H1 (cell line): Measurements from ENCODE around the gene SIMC1. TPM values are rescaled to one million over a fixed set of nuclear protein-coding genes. Genes with fewer than 3 reads are reported as not detected.

Experiments used
- CTCF ChIA-PET: fragments of 300-600 bp; sonication (Branson Sonifier 250); formaldehyde crosslinking; loops from one replicate; lab custom pipeline; 2021; ENCODE audit not compliant: partially characterized antibody; lab: Charles Lee
- POLR2A ChIA-PET: fragments of 300-600 bp; sonication (Branson Sonifier 250); formaldehyde crosslinking; loops from one replicate; lab custom pipeline; 2021; ENCODE audit warnings: inconsistent platforms; ENCODE audit not compliant: partially characterized antibody; lab: Charles Lee
- DNase-seq, 2 experiments: peaks; one replicate each; pipeline versions ENCODE4 v3.0.0 to v3.0.0-alpha.2; 2010 to 2022; ENCODE audit warnings: low spot score in 2 of 2, low read depth in 1 of 2, mixed read lengths in 1 of 2
- FAIRE-seq: peaks from 2 replicates; lab custom pipeline; 2011; peaks lifted over from hg19 to GRCh38; lab: Jason Lieb, UNC
- H2AFZ ChIP-seq: 2 replicates; pipeline ENCODE4 v1.8.1; 2012; ENCODE audit warnings: low read length, inconsistent platforms
- H2AK5ac ChIP-seq: 2 replicates; pipeline ENCODE4 v1.6.1; 2013; ENCODE audit warnings: low read depth, low read length
- H2BK120ac ChIP-seq: replicated peaks from 2 replicates; pipeline ENCODE3; 2013; ENCODE audit warnings: low read depth, low read length, inconsistent platforms
- H2BK12ac ChIP-seq: 2 replicates; pipeline ENCODE4 v1.6.1; 2013; ENCODE audit warnings: low read depth, low read length
- H2BK15ac ChIP-seq: 2 replicates; pipeline ENCODE4 v1.6.1; 2013; ENCODE audit warnings: low read length
- H2BK20ac ChIP-seq: 2 replicates; pipeline ENCODE4 v1.6.1; 2013; ENCODE audit warnings: low read length
- H2BK5ac ChIP-seq: 2 replicates; pipeline ENCODE4 v1.6.1; 2013; ENCODE audit warnings: low read depth, low read length
- H3K14ac ChIP-seq: 2 replicates; pipeline ENCODE4 v1.6.1; 2013; ENCODE audit warnings: inconsistent platforms; ENCODE audit not compliant: insufficient read length
- H3K18ac ChIP-seq: 2 replicates; pipeline ENCODE4 v1.6.1; 2013; ENCODE audit warnings: low read length; ENCODE audit errors: extremely low read depth
- H3K23ac ChIP-seq: 2 replicates; pipeline ENCODE4 v1.6.1; 2013; ENCODE audit warnings: inconsistent platforms; ENCODE audit not compliant: insufficient read length
- H3K23me2 ChIP-seq: 2 replicates; pipeline ENCODE4 v1.6.1; 2013; ENCODE audit warnings: low read depth, low read length
- H3K27ac ChIP-seq: 2 replicates; pipeline ENCODE4 v1.6.1; 2011; ENCODE audit warnings: low read depth, low read length, inconsistent platforms
- H3K27me3 ChIP-seq, 4 experiments: replicated peaks in 1 of 4; 1 replicate in 1 of 4; 2 replicates in 3 of 4; pipeline versions ENCODE4 v1.6.1 to v1.8.1; 2011 to 2013; ENCODE audit warnings: low read length in 3 of 4, mild to moderate bottlenecking in 3 of 4, inconsistent platforms in 2 of 4, mixed read lengths in 2 of 4, moderate library complexity in 1 of 4; ENCODE audit not compliant: control insufficient read depth in 3 of 4, insufficient read depth in 3 of 4; ENCODE audit errors: extremely low read depth in 1 of 4
- H3K36me3 ChIP-seq, 4 experiments: 2 replicates each; pipeline versions ENCODE4 v1.6.1 to v1.8.1; 2011 to 2013; ENCODE audit warnings: mild to moderate bottlenecking in 4 of 4, low read length in 3 of 4, moderate library complexity in 2 of 4, control low read depth in 1 of 4, inconsistent platforms in 1 of 4; ENCODE audit not compliant: insufficient read depth in 4 of 4, control insufficient read depth in 2 of 4
- H3K4ac ChIP-seq: replicated peaks from 2 replicates; pipeline ENCODE3; 2013; ENCODE audit warnings: low read length, low read depth, mixed read lengths, inconsistent platforms; ENCODE audit not compliant: insufficient read length
- H3K4me1 ChIP-seq, 4 experiments: replicated peaks in 1 of 4; 1 replicate in 1 of 4; 2 replicates in 3 of 4; pipeline versions ENCODE4 v1.6.1 to v1.8.1; 2011 to 2013; ENCODE audit warnings: low read length in 3 of 4, inconsistent platforms in 2 of 4, mixed read lengths in 1 of 4; ENCODE audit not compliant: insufficient read depth in 4 of 4, control insufficient read depth in 3 of 4
- H3K4me2 ChIP-seq, 2 experiments: 2 replicates each; pipeline versions ENCODE4 v1.6.1 to v1.8.1; 2011 to 2013; ENCODE audit warnings: low read depth in 2 of 2, low read length in 2 of 2, control low read depth in 1 of 2, inconsistent platforms in 1 of 2, mild to moderate bottlenecking in 1 of 2; ENCODE audit not compliant: insufficient read depth in 1 of 2
- H3K4me3 ChIP-seq, 4 experiments: fragments of 200-600, 300-600 bp in 1 of 4; sonication (generic), shearing (Covaris generic), sonication (Bioruptor Twin) in 1 of 4; 2 replicates each; pipeline versions ENCODE4 v1.5.1 to v1.8.1; 2011 to 2016; ENCODE audit warnings: low read length in 4 of 4, low read depth in 3 of 4, control low read depth in 2 of 4, inconsistent platforms in 2 of 4, mild to moderate bottlenecking in 2 of 4, mixed read lengths in 1 of 4, moderate library complexity in 1 of 4; ENCODE audit not compliant: insufficient read depth in 2 of 4; ENCODE audit errors: extremely low read depth in 1 of 4
- H3K56ac ChIP-seq: replicated peaks from 2 replicates; pipeline ENCODE3; 2013; ENCODE audit warnings: low read depth, mild to moderate bottlenecking, mixed read lengths, low read length, inconsistent platforms; ENCODE audit not compliant: insufficient read length
- H3K79me1 ChIP-seq: 2 replicates; pipeline ENCODE4 v1.6.1; 2013; ENCODE audit warnings: low read depth, low read length, control low read depth
- H3K79me2 ChIP-seq, 2 experiments: 2 replicates each; pipeline versions ENCODE4 v1.6.1 to v1.8.1; 2012 to 2013; ENCODE audit warnings: low read length in 2 of 2, mild to moderate bottlenecking in 2 of 2, inconsistent platforms in 1 of 2; ENCODE audit not compliant: insufficient read depth in 2 of 2, control insufficient read depth in 1 of 2
- H3K9ac ChIP-seq, 4 experiments: replicated peaks in 1 of 4; 1 replicate in 1 of 4; 2 replicates in 3 of 4; pipeline versions ENCODE4 v1.6.1 to v1.8.1; 2011 to 2013; ENCODE audit warnings: low read depth in 3 of 4, low read length in 3 of 4, control low read depth in 2 of 4, mild to moderate bottlenecking in 2 of 4, moderate library complexity in 2 of 4, inconsistent platforms in 1 of 4; ENCODE audit errors: extremely low read depth in 1 of 4
- H3K9me3 ChIP-seq, 2 experiments: 2 replicates each; pipeline versions ENCODE4 v1.6.1 to v1.8.1; 2012 to 2013; ENCODE audit warnings: mild to moderate bottlenecking in 2 of 2, moderate library complexity in 2 of 2, control low read depth in 1 of 2, inconsistent platforms in 1 of 2, low read depth in 1 of 2, low read length in 1 of 2, mixed read lengths in 1 of 2; ENCODE audit not compliant: insufficient read depth in 2 of 2
- H4K20me1 ChIP-seq, 2 experiments: replicated peaks in 1 of 2; 2 replicates each; pipeline versions ENCODE3 to v1.8.1; 2011 to 2013; ENCODE audit warnings: inconsistent platforms in 2 of 2, low read length in 2 of 2, mild to moderate bottlenecking in 1 of 2; ENCODE audit not compliant: insufficient read depth in 2 of 2, control insufficient read depth in 1 of 2
- H4K5ac ChIP-seq: 2 replicates; pipeline ENCODE4 v1.6.1; 2013; ENCODE audit warnings: low read length, low read depth, mixed read lengths, inconsistent platforms; ENCODE audit not compliant: insufficient read length
- H4K8ac ChIP-seq: 2 replicates; pipeline ENCODE4 v1.8.0; 2013; ENCODE audit warnings: mild to moderate bottlenecking, moderate library complexity, low read length, inconsistent platforms; ENCODE audit not compliant: insufficient read depth; ENCODE audit errors: extremely low read depth
- H4K91ac ChIP-seq: replicated peaks from 2 replicates; pipeline ENCODE3; 2013; ENCODE audit warnings: low read length, mixed read lengths, inconsistent platforms; ENCODE audit not compliant: insufficient read length
- BACH1 ChIP-seq: IDR thresholded peaks from 2 replicates; pipeline ENCODE4 v1.6.1; 2012; ENCODE audit warnings: low read length, improper control_type of control experiment
- BRCA1 ChIP-seq: IDR thresholded peaks from 2 replicates; pipeline ENCODE4 v1.6.1; 2012; ENCODE audit warnings: low read depth, low read length, improper control_type of control experiment
- HDAC6 ChIP-seq: IDR thresholded peaks from one replicate; pipeline ENCODE4 v1.7.1; 2012; ENCODE audit warnings: low read depth, mild to moderate bottlenecking, inconsistent platforms, low read length, moderate library complexity
- SP4 ChIP-seq: IDR thresholded peaks from 2 replicates; pipeline ENCODE4 v1.6.1; 2012; ENCODE audit warnings: low read length, inconsistent platforms
- TAF1 ChIP-seq: IDR thresholded peaks from 2 replicates; pipeline ENCODE4 v1.6.1; 2011; ENCODE audit warnings: mild to moderate bottlenecking, low read depth, low read length
- WGBS, 2 experiments: shearing (Covaris generic) in 1 of 2; methylation state at CpG; one replicate each; pipeline versions ENCODE4 v1.1.6 to v1.1.7; 2013 to 2015; ENCODE audit warnings: low lambda C conversion rate in 2 of 2, mixed read lengths in 2 of 2, inconsistent platforms in 1 of 2, low coverage in 1 of 2, missing lambda C conversion rate in 1 of 2; ENCODE audit not compliant: insufficient replicate concordance in 2 of 2, insufficient coverage in 1 of 2, insufficient read length in 1 of 2; ENCODE audit errors: extremely low coverage in 1 of 2, missing lambda C conversion rate in 1 of 2; 5-methylcytosine and 5-hydroxymethylcytosine counted together
- polyA plus RNA-seq, 7 experiments: library from polyadenylated mRNA; depleted of rRNA in 3 of 7; stranded (reverse) in 5 of 7; unstranded in 2 of 7; fragments of >200 nt in 5 of 7; fragments of 200-250 nt in 2 of 7; gene quantifications; 1 replicate in 5 of 7; 2 replicates in 1 of 7; 4 replicates in 1 of 7; pipeline versions ENCODE4 v1.2.1 to v1.2.3, GENCODE V29; 2011 to 2013; ENCODE audit warnings: missing spikeins in 2 of 7, mixed read lengths in 2 of 7
- total RNA-seq: library from RNA; stranded (reverse); fragmentation: NEBNext Ultra II Directional; extraction: Animal tissue kit (Norgen Biotek cat#: 25700); gene quantifications from 2 replicates; pipeline ENCODE4 v1.2.1, GENCODE V29; 2021

SIMC1 gene
- total and polyA plus RNA-seq, 2 of the 8 experiments (the other 6 are each of a cell fraction or from before 2014, with no cell fraction given), result 12.3 to 21.2 TPM

DNA sequence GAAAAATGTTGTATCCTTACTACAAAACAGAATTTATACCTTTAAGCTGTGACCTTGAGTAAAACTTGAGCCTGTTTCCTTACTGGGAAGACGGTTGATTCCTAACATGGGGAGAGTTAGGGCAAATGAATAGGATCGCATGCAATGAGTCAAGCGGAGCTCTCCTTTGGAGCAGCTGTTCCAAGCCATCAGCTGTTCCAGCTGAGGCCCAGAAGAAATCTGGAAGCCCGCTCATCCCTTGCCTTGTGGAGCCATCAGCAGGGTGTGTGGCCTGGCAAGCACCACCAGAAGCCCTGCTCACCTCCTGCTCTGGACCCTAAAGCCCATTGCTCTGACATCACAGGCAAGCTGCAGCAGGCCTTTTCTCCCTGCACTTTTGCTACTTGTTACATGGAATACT is 115.3 kb downstream of the SIMC1 start:
- Histone ChIP-seq H3K4me2 (no peak overlapping the region), H2AK5ac (no peak overlapping the region), H4K91ac (no peak overlapping the region), H3K9ac (no peak overlapping the region), H2BK15ac (no peak overlapping the region), H3K4ac (no peak overlapping the region), H3K27ac (no peak overlapping the region), H2BK20ac (no peak overlapping the region), H3K4me1 (no peaks in the 10 kb centered on the region), H3K14ac (no peak overlapping the region), H3K23me2 (no peaks in the 10 kb centered on the region), H2AFZ (no peak overlapping the region), H3K79me2 (peaks cover 4 to 63% of the 10 kb centered on the region in 2 experiments), H3K36me3 (peaks cover 17 to 84% (median 48%) of the 10 kb centered on the region in 4 experiments), H4K8ac (no peak overlapping the region), H3K9me3 (no peaks in the 10 kb centered on the region), H3K79me1 (peaks cover 19% of the 10 kb centered on the region), H2BK12ac (no peak overlapping the region), H4K20me1 (peaks cover 11 to 29% of the 10 kb centered on the region in 2 experiments), H2BK120ac (no peak overlapping the region), H3K4me3 (no peak overlapping the region), H3K18ac (no peak overlapping the region), H3K27me3 (no peaks in the 10 kb centered on the region), H2BK5ac (no peak overlapping the region), H3K23ac (no peak overlapping the region), H3K56ac (no peak overlapping the region), H4K5ac (no peak overlapping the region)
- DNase-seq, result no peak
- ChIA-PET CTCF (interaction anchor here (1.9 kb wide), 1 partner anchor 25 kb away, joined by 6 read pairs; no protein-coding TSS in a partner anchor), POLR2A (interaction anchor here (1.3 to 2.0 kb wide), 2 partner anchors 12 to 34 kb away, joined by 3 to 5 read pairs; partner anchors contain the start of genes HIGD2A and NOP16)
- FAIRE-seq, result no peak
- TF ChIP-seq BRCA1, result no peak
- no peak for TF ChIP-seq BACH1
- no peak for TF ChIP-seq TAF1
- TF ChIP-seq HDAC6, result no peak
- no peak for TF ChIP-seq SP4
- WGBS, 2 experiments, result 90% methylated on average over 4 of the region's 4 CpGs; no CpG with 5 or more reads in 1 of the 2 experiments
